HG02763 (cell line): ENCODE results near the gene KCNAB2.

Source experiments
- ATAC-seq: cut with Tn5 transposase; IDR thresholded peaks from one replicate; pipeline ENCODE4 v1.9.1; 2021; ENCODE audit warnings: mild to moderate bottlenecking, moderate library complexity; ENCODE audit not compliant: unreplicated experiment

Gene KCNAB2

DNA sequence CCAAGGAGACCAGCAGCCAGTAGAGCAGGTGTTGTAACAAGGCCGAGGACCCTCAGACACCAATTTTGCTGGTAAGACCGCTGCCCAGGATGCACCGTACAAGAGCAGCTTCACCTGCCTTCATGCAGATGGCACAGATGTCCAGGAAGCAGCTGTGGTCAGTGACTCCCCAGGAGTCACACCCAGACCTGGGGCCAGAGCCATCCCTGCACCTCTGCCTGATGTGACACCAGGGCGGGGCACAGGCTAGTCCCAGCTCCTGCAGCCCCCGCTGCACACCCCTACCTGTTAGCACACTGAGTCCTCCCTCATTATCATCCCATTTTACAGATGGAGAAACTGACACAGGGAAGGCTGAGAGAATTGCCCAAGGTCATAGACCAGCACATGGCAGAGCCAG, 16.3 kb upstream of the KCNAB2 start:
- ATAC-seq = no peak

GRCh38 chr1:6030132-6030531, 15.6 kb upstream of the KCNAB2 start:
- ATAC-seq = no peak

DNA sequence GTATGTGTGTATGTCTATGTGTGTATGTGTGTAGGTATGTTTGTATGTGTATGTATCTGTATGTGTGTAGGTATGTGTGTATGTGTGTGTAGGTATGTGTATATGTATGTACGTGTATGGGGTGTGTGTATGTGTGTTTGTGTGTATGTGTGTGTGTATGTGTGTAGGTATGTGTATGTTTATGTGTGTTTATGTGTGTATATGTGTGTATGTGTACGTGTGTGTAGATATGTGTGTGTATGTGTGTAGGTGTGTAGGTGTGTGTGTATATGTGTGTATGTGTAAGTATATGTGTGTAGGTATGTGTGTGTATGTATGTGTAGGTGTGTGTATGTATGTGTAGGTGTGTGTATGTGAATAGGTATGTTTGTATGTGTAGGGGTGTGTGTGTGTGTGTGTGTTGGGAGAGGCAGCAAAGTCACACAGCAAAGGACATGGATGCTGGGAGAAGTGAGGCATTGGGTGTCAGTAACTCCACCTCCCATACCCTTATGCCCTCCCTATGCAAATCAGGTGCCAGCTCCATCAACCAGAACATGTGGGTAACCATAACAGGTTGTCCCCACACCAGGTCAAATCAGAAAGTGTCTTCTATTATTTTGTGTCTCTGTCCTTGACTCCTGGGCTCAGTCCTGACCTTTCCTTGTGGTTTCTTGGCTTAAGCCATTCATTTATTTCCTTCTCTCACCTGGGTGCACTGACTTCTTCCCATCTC, 15.0 kb upstream of the KCNAB2 start:
- no peak for ATAC-seq

DNA sequence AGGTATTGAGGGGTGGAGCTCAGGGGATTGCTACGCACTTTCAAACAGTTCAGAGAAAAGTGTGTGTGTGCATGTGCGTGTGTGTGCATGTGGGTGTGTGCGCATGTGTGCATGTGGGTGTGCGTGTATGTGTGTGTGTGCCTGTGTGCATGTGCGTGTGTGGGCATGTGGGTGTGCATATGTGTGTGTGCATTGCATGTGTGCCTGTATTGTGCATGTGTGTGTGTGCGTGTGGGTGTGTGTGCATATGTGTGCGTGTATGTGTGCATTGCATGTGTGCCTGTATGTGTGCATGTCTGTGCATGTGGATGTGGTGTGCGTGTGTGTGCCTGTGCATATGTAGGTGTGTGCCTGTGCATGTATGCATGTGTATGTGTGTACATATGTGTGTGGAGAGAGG, 12.6 kb upstream of the KCNAB2 start:
- no peak for ATAC-seq

GRCh38 chr1:6033986-6034749, 11.5 kb upstream of the KCNAB2 start:
- no peak for ATAC-seq

DNA sequence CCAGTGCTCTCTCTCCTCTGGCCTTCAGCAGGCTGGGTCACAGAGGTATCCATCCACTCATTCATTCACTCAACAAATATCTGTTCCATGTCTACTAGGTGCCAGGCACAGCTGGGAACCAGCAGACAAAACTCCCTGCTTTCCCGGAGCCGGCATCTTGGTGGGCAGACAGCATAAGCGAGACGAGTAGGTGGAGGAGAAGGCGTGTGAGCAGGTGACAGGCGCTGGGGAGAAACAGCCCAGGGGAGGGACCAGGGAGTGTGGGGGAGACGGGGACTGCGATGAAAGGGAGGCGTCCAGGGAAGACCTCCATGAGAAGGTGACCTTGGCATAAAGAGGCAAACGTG, 11.0 kb upstream of the KCNAB2 start:
- ATAC-seq = no peak

GRCh38 chr1:6035303-6035702, 10.4 kb upstream of the KCNAB2 start:
- no peak for ATAC-seq

DNA sequence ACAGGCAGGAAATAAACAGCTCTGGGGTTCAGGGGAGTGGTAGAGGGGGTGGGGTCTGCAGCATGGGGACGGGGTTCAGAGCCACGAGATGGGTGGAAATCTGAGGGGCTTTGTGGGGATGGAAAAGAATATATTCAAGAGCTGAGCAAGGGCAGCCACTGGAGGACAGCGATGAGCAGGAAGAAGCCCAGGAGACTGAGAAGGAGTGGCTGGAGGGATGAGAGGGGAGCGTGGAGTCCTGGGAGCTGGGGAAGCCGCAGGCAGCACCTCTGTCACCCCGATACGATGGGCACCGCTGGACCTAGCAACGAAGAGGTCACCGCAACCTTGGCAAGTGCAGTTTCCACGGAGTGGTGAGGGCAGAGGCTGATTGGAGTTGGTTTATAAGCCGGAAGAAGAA, 10.0 kb upstream of the KCNAB2 start:
- no peak for ATAC-seq

GRCh38 chr1:6037338-6037762, 8.3 kb upstream of the KCNAB2 start:
- no peak for ATAC-seq

GRCh38 chr1:6038603-6039002, 7.1 kb upstream of the KCNAB2 start:
- no peak for ATAC-seq

DNA sequence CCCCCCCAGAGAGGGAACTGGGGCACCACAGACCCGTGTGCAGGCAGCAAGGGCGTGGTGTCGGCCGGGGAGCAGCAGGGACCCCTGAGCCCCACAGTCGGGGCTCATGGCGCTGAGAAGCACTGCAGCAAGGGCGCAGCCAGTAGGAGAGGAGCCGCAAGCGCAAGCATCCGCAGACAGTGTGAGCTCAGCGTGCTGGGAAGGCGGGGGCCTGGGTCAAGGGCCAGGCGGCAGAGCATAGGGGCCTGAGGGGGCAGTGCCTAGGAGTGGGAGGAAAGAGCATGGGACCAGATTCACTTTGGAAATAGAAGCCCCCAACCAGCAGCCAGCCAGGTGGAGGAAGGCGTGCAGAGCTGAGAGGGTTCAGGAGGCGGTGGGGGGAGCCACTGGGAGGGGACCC, 6.7 kb upstream of the KCNAB2 start:
- ATAC-seq = no peak

GRCh38 chr1:6040444-6040843, 5.2 kb upstream of the KCNAB2 start:
- ATAC-seq = no peak

- ATAC-seq = no peak
These were observed 4.8 kb upstream of the KCNAB2 start for GRCh38 chr1:6040861-6041415.

GRCh38 chr1:6041432-6042062, 4.1 kb upstream of the KCNAB2 start:
- no peak for ATAC-seq

DNA sequence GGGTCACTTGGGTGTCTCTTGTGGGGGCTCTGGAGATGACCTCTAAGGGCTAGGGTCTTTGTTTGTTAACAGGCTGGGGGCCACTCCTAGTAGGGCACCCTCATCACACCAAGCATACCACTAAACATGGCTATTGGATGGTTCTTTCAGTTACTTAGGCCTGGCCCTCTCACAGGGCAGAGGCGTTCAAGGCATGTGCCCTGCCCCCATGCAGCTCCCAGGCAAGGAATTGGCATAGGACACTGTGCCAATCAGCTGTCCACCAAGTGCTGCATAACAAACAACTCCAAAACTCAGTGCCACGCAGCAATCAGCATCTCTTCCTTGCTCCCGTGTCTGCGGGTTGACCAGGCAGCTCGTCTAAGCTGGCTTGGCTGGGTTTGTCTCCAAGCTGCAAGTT, 2.1 kb upstream of the KCNAB2 start:
- ATAC-seq = no peak

GRCh38 chr1:6044481-6045109, 1.1 kb upstream of the KCNAB2 start:
- no peak for ATAC-seq

DNA sequence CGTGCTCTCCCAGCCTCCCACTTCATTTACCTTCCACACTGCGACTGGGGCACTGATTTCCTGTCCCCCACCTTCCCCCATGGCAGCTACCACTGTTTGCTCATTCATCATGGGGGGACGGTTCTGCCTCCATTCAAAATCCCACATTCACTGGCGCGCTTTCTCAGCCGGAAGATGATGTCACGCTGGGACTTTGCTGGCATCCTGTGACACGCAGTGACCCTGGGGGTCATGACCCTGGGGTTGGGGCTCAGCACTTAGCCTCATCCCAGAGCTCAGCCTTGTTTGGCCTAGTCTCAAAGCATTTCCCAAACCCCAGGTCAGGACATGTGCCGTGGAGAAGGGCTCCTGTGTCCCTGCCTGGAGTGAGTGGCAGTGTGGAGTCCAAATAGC, 582 bp upstream of the KCNAB2 start:
- no peak for ATAC-seq

DNA sequence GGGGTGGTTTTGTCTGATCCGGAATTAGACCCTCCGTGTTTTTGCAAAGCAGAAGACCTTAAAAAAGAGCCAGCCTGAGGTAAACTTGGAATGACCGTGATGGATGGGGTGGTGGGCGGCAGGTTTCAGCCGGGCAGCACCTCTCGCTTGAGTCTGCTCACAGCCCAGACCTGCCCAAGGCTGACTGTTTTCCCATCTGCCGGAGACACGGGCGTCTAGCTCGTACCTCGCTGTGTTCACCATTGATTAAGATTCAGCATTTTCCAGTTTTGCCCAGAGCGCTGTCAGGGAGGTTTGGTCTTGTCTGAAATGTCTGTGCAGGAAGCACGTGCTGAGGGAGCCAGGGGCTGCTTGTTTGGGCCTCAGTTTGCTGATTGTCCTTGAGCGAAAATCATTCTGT, 591 bp downstream of the KCNAB2 start:
- ATAC-seq = no peak

GRCh38 chr1:6048179-6048867, 2.6 kb downstream of the KCNAB2 start:
- ATAC-seq = no peak

DNA sequence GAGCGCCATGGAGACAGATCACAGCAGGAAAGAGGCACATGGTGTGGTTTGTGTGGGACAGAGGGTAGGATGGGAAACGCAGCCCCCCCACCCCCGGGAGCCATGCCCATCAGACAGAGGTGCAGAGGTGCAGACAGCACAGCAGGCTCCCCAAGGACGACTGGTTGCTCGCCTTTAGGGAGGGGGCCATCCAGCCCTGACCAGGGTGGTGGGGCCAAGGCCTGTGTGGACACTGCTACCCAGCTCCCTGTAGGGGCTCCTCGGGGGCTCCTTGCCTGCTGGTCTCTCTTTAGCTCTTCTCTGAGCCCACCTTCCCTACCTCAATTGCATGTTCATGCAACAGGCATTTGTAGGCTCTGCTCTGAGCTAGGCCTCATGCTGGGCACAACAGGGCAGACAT, 3.7 kb downstream of the KCNAB2 start:
- no peak for ATAC-seq

DNA sequence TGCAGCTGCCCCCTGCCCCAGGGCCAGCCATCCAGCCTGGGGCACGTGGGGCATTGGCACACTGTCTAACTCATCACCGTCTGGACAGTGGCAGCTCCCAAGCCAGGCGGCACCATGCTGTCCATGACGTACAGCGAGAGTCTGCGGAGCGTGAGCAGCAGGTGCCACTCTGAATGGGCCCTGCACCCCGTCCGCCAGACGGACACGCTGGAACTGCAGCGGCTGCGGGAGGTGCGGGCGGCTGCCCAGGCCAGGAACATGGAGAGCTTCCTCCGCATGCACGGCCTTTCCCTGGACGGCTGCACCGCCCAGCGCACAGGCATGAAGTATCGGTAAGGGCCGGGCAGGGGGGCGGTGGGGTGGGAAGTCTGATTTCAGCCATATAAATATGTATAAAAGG, 5.7 kb downstream of the KCNAB2 start:
- no peak for ATAC-seq
